ENCODE data around the gene UROC1.

The UROC1 gene

DNA sequence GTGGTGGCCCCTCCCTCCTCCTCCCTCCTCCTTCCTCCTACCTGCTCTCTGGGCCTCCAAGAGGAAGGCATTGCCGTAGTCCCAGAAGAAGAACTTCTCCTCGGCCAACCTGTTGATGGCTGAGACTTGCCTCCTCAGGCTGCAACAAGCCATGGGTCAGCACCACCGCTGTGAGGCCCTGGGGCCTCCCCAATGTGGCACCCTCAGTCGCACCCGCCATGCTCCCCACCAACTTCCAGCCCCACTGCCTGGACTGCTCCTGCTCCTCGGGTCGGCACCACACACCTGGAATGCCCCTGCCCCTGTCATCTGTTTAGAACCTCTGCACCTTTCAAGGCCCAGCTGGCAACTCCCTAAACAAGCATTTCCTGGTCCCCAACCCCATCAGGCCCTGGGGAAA lies 17.6 kb downstream of the UROC1 start:
- no peak for DNase-seq (ENCODE audit: low read depth)

DNA sequence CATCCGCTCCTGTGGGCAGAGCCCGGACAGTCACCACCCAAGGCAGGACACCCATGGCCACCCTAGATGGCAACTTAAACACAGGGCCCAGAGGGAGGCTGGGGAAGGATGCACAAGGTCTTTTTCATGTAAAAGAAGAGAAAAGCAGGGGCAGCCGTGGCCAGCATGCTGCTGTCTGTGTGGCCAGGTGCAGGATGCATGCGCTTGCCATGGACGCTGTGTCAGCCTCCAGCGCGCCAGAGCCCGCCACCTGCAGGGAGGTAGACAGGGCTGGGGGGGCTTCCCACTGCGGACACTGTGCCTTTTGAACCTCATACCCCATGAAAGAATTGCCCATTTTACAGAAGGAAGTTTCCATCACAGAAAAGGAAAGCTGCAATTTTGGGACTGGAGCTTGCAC lies 18.2 kb downstream of the UROC1 start:
- DNase-seq (ENCODE audit: low read depth), result no peak
- TF ChIP-seq, protein P1, sequence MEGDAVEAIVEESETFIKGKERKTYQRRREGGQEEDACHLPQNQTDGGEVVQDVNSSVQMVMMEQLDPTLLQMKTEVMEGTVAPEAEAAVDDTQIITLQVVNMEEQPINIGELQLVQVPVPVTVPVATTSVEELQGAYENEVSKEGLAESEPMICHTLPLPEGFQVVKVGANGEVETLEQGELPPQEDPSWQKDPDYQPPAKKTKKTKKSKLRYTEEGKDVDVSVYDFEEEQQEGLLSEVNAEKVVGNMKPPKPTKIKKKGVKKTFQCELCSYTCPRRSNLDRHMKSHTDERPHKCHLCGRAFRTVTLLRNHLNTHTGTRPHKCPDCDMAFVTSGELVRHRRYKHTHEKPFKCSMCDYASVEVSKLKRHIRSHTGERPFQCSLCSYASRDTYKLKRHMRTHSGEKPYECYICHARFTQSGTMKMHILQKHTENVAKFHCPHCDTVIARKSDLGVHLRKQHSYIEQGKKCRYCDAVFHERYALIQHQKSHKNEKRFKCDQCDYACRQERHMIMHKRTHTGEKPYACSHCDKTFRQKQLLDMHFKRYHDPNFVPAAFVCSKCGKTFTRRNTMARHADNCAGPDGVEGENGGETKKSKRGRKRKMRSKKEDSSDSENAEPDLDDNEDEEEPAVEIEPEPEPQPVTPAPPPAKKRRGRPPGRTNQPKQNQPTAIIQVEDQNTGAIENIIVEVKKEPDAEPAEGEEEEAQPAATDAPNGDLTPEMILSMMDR (conservative IDR thresholded peaks at IDR 0.05; ENCODE audit: control insufficient read depth, insufficient read depth, low read depth, low read length), result no peak
- H3K4me3 ChIP-seq (ENCODE audit: control insufficient read depth, low read depth, low read length), result no peak overlapping the region

More for the DNA sequence above, 17.6 kb downstream of the UROC1 start:
- TF ChIP-seq, protein P1 (conservative IDR thresholded peaks at IDR 0.05; ENCODE audit: control insufficient read depth, insufficient read depth, low read depth, low read length), result no peak
- no peak overlapping the region for H3K4me3 ChIP-seq (ENCODE audit: control insufficient read depth, low read depth, low read length)

GRCh38 chr3:126498929-126499328 lies 18.6 kb downstream of the UROC1 start:
- no peak for DNase-seq (ENCODE audit: low read depth)
- no peak overlapping the region for H3K4me3 ChIP-seq (ENCODE audit: control insufficient read depth, low read depth, low read length)
- TF ChIP-seq, protein P1 (conservative IDR thresholded peaks at IDR 0.05; ENCODE audit: control insufficient read depth, insufficient read depth, low read depth, low read length), result no peak

GRCh38 chr3:126498461-126498860 lies 19.1 kb downstream of the UROC1 start:
- TF ChIP-seq, protein P1 (conservative IDR thresholded peaks at IDR 0.05; ENCODE audit: control insufficient read depth, insufficient read depth, low read depth, low read length), result no peak
- no peak overlapping the region for H3K4me3 ChIP-seq (ENCODE audit: control insufficient read depth, low read depth, low read length)
- no peak for DNase-seq (ENCODE audit: low read depth)

DNA sequence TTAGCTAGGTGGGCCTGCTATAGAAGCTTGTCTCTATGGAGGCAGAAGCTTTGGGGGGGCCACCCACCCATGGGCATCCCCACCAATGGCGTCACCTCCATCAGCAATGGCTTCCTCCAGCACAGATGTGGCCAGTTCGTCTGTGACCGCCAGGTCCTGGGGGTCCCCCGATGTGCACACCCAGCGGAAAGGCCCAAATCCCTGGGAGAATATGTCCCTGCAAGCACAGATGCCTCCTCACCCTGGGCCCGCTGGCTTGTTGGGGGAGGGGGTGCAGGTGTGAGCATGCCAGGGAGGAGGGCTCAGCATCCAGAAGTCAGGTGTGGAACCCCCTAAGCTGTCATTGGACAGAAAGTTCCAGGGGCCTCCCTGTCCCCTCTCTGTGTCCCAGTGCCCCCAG lies 19.6 kb downstream of the UROC1 start:
- H3K4me3 ChIP-seq (ENCODE audit: control insufficient read depth, low read depth, low read length), result no peak overlapping the region
- TF ChIP-seq, protein P1 (conservative IDR thresholded peaks at IDR 0.05; ENCODE audit: control insufficient read depth, insufficient read depth, low read depth, low read length), result no peak
- no peak for DNase-seq (ENCODE audit: low read depth)

DNA sequence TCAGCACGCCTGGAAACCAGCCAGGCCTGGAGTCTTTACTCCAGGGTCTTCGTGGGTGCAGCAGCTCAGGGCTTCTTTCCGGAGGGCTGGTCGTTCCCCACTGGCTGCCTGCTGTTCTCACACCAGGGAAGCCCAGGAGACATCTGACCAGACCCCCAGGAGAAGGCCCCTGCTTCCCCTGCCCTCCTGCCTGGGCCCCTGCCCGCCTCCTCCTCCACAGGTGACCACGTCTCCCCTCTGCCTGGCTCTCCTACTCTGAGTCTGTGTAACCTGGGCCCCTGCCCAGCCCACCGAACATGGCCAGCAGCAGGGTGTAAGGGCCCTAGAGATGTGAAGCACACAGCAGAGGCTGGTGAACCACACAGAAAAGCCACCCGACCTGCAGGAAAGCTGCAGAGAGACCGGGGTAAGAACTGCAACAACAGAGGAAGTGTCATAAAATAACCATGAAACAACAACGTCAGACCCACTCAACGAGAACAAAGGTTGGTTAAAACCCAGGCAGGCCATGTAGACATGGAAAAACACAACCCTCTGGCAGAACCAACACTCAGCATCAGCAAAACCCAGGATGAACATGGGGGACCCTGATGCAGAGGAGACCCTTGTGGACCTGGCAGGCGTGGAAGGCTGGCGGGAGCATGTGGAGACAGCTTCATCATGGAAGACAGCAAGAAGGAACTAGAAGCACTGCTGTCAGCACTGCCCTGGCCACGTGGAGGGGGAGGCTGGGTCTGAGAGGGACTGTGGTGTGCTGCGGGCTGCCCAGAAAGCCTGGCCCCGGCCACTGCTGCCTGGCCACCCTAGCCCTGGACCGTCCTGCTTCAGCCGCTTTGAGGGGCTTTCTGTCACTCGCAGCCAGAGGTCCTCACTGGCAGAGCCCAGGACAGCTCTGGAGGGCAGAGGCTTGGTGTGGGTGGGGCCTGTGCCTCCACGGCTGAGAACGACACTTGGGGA lies 20.4 kb downstream of the UROC1 start:
- H3K4me3 ChIP-seq (ENCODE audit: control insufficient read depth, low read depth, low read length), result no peak overlapping the region
- DNase-seq (ENCODE audit: low read depth), result no peak
- TF ChIP-seq, protein P1 (conservative IDR thresholded peaks at IDR 0.05; ENCODE audit: control insufficient read depth, insufficient read depth, low read depth, low read length), result no peak

Measured in fibroblast of mammary gland (primary cell).